K562 (cell line): ENCODE results near the gene RPL10A. TPM values are rescaled to one million over a fixed set of nuclear protein-coding genes. Genes with fewer than 3 reads are reported as not detected.

Experiments used
- BRCA1 ChIP-seq, 2 experiments: fragments of 450-650 bp in 1 of 2; sonication (generic) in 1 of 2; formaldehyde crosslinking in 1 of 2; IDR thresholded peaks; 2 replicates each; pipeline versions ENCODE4 v1.5.0 to v1.6.1; 2017 to 2020; ENCODE audit warnings: mild to moderate bottlenecking in 1 of 2, missing genetic modification reagents in 1 of 2
- HMBOX1 ChIP-seq: sonication (generic); IDR thresholded peaks from 2 replicates; pipeline ENCODE4 v1.6.1; 2016
- ID3 ChIP-seq, 2 experiments: fragments of 250-450 bp in 1 of 2; fragments of 450-650 bp in 1 of 2; sonication (Bioruptor Pico) in 1 of 2; IDR thresholded peaks; 2 replicates each; pipeline versions ENCODE4 v1.6.1 to v1.8.0; 2016 to 2021; ENCODE audit warnings: mild to moderate bottlenecking in 2 of 2, moderate library complexity in 2 of 2, missing compliant biosample characterization in 1 of 2, missing genetic modification characterization in 1 of 2
- MAX ChIP-seq: sonication (generic); formaldehyde crosslinking; IDR thresholded peaks from 2 replicates; pipeline ENCODE4 v1.9.0; 2022; ENCODE audit warnings: mild to moderate bottlenecking, missing genetic modification reagents
- RB1 ChIP-seq: fragments of 450-650 bp; IDR thresholded peaks from 2 replicates; pipeline ENCODE4 v1.6.1; 2017; ENCODE audit warnings: low read depth, mild to moderate bottlenecking
- VEZF1 ChIP-seq: fragments of 200-800 bp; sonication (Bioruptor generic); IDR thresholded peaks from 2 replicates; pipeline ENCODE4 v1.6.1; 2017; ENCODE audit warnings: missing genetic modification characterization, missing compliant biosample characterization
- ZBTB2 ChIP-seq: fragments of 450-650 bp; IDR thresholded peaks from 2 replicates; pipeline ENCODE4 v1.6.1; 2016; ENCODE audit warnings: antibody characterized with exemption
- polyA plus RNA-seq, 8 experiments: library from polyadenylated mRNA; depleted of rRNA in 4 of 8; stranded (reverse) in 5 of 8; unstranded in 3 of 8; fragments of >200 nt; fragmentation: Nextera tagmentation in 2 of 8; fragmentation: Illumina TruSeq in 1 of 8; extraction: Ambion mirVana in 2 of 8; extraction: Trizol in 1 of 8; gene quantifications; 2 replicates each; pipeline versions ENCODE4 v1.2.1 to v1.2.3, GENCODE V29; 2011 to 2014; ENCODE audit warnings: inconsistent platforms in 1 of 8, missing spikeins in 1 of 8
- total RNA-seq, 7 experiments: library from RNA; depleted of rRNA in 6 of 7; stranded (reverse); fragments of >200 nt in 6 of 7; fragmentation: Illumina TruSeq in 2 of 7; extraction: Trizol in 2 of 7; gene quantifications; 2 replicates each; pipeline versions ENCODE4 v1.2.1 to v1.2.3, GENCODE V29; 2011 to 2021; ENCODE audit warnings: low replicate concordance in 1 of 7

The RPL10A gene
- total and polyA plus RNA-seq, 9 of the 15 experiments (the other 6 are each of a cell fraction or from before 2014, with no cell fraction given): 1,589 to 3,237 (median 2,116) TPM

- TF ChIP-seq ZBTB2: no peak
- TF ChIP-seq BRCA1 (IDR thresholded peaks at IDR 0.05): no peak
- 0 out of 2 replicates have a peak, but pooled peaks have one; percentile 41 for TF ChIP-seq BRCA1 (CRISPR knock-in tag; IDR thresholded peaks at IDR 0.05)
- TF ChIP-seq MAX (CRISPR knock-in tag): peak; percentile 86
- TF ChIP-seq VEZF1: peak; percentile 88
- TF ChIP-seq ID3 (CRISPR knock-in tag; IDR thresholded peaks at IDR 0.05): no peak
- peak; percentile 55; the same call in 1 of the 2 replicates for TF ChIP-seq ID3 (tag; IDR thresholded peaks at IDR 0.05)
- peak; percentile 100 for TF ChIP-seq RB1
- no peak for TF ChIP-seq HMBOX1
These were observed 15.8 kb upstream of the RPL10A start, which contains the start of gene FANCE (continued) for GRCh38 chr6:35452183-35453090.
